Islet of Langerhans (tissue), 1 donor: Measurements from ENCODE around the gene GSTP1.
"Not testable (repeated sequence)": the region's sequence is repeated elsewhere in the genome, so short reads cannot be mapped to it uniquely, and the experiment has no call there.

Source experiments
- FAIRE-seq: peaks from one replicate; lab custom pipeline; 2011; peaks lifted over from hg19 to GRCh38; lab: Jason Lieb, UNC

The GSTP1 gene

DNA sequence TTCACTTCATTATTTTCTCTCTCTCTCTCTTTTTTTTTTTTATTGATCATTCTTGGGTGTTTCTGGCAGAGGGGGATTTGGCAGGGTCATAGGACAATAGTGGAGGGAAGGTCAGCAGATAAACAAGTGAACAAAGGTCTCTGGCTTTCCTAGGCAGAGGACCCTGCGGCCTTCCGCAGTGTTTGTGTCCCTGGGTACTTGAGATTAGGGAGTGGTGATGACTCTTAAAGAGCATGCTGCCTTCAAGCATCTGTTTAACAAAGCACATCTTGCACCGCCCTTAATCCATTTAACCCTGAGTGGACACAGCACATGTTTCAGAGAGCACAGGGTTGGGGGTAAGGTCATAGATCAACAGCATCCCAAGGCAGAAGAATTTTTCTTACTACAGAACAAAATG is 13.8 kb downstream of the GSTP1 start:
- FAIRE-seq: not testable (repeated sequence)

DNA sequence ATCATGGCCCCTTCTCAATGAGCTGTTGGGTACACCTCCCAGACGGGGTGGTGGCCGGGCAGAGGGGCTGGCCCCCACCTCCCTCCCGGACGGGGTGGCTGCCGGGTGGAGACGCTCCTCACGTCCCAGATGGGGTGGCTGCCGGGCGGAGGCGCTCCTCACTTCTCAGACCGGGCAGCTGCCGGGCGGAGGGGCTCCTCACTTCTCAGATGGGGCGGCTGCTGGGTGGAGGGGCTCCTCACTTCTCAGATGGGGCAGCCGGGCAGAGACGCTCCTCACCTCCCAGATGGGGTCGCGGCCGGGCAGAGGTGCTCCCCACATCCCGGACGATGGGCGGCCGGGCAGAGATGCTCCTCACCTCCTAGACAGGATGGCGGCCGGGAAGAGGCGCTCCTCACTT is 14.4 kb downstream of the GSTP1 start:
- FAIRE-seq: not testable (repeated sequence)

DNA sequence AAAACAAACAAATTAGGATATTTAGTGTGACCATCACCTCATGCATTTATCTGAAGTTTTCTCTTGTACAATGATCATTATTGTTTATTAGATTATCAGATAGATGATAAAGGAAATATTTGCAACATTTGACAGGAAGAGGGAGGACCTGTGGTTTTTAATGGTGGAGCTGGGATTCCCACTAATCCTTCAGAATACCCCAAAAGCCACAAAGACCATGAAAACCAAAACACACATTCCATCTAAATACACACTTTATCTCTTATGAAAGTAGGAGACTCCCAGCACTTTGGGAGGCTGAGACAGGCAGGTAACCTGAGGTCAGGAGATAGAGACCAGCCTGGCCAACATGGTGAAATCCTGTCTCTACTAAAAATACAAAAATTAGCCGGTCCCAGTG is 15.5 kb downstream of the GSTP1 start:
- no peak for FAIRE-seq

DNA sequence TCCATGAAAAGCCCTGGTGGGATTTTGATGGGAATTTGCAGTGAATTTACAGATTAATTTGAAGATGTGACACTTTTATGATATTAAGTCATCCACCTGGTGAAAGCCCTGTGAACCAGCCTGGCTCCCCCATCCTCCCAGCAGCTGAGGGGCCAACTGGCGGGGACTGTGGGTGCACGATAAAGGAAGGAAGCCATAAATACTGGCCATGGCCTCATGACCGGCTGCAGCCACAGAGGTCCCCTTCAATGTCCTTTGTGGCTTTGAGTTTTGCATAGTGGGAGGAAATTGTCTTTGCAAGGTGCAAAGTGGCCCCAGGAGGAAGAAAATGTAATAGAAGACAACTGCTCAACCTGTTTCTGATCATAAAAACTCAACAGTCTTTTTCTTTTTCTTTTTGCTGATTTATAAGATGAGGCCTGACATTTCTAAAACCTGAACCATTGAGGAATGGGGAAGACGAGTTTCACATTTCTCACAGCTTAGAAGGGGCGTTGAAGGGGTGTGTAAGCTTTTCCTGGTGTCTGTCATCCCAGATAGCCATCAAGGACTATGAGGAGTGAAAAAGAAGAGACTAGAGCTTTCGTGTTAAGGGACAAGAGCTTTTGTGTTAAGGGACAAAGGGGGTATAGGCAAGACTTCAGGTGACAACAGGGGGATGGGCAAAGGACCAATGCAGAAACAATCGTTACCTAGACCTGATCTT is 16.9 kb downstream of the GSTP1 start:
- FAIRE-seq: no peak

DNA sequence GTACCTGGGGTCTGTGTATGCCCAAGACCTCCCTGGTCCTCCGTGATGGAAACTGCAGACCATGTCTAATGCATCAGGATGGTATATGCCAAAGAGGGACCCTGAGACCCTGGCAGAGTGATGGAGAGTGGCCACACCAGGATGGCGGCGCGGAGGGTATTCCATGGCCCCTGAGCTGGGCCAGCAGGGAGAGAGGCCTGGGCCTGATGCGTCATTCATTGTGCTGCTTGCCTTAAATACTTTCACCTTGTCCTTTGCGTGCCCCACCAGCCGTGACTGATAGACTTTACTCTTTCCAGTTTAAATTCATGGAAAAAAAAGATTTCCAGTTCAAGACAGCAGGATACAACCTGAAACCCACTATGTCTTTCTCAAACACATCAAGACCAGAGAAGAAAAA is 17.5 kb downstream of the GSTP1 start:
- FAIRE-seq: no peak

DNA sequence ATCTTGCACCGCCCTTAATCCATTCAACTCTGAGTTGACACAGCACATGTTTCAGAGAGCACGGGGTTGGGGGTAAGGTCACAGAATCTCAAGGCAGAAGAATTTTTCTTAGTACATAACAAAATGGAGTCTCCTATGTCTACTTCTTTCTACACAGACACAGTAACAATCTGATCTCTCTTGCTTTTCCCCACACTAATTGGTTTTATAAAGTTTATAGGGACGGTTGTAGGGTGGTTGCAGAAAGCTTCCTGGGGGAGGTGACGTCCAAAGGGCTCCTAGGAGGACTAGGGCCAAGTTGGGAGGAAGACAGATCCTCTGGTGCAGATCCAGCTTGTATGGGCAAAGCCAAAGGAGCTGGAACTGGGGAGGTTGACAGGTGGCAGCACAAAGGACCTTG is 20.5 kb downstream of the GSTP1 start:
- not testable (repeated sequence) for FAIRE-seq

DNA sequence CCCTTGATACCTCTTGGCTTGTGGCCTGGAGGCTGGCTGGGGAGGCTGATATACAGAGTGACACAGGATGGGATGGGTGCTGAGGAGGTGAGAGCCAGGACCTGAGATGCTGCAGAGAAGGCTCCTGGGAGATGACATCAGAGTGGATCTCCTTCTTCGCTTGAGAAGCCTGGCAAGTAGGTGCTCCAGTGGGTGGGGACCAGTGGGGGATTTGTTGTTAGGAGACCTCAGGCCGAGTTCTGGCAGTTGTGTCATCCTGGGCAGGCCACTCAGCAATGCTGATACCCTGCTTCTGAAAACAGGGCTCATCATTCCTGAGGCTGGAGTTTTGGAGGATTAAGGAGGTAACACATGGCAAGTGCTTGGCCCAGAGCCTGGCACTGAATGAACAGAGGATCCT is 21.2 kb downstream of the GSTP1 start:
- no peak for FAIRE-seq

DNA sequence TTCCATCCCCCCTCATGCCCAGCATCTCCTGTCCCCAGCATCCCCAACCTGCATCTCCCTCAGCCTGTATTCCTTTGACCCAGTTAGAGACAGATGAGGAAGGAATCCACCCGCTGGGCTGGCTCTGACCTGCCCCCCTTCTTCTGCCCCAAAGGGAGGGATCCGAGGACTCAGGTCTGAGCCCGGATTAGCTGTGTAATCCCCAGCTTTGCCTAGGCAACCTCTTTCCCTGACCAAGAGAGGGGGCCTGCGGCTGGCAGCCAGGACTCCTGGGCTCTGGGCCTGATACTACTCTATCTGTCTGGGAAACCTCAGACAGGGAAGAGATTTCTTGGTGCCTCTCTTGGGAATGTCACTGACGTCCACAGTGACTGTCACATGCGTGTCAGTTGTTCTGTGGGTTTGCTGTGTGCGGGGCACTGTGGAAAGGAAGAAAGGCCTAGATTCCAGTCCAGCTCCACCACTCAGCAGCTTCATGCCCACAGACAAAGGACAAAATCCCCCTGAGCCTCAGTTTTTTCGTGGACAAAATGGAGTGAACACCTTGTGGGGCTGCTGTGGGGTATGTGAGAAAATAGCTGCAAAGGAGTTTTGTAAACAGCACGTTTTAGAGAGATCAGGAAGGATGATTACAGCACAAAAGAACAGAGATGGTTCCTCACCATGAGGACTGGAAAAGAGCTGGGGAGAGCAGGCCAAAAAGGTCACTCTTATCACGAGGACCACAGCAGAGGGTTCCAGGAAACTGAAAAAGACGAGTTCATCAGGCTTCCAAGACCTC is 21.8 kb downstream of the GSTP1 start:
- no peak for FAIRE-seq

DNA sequence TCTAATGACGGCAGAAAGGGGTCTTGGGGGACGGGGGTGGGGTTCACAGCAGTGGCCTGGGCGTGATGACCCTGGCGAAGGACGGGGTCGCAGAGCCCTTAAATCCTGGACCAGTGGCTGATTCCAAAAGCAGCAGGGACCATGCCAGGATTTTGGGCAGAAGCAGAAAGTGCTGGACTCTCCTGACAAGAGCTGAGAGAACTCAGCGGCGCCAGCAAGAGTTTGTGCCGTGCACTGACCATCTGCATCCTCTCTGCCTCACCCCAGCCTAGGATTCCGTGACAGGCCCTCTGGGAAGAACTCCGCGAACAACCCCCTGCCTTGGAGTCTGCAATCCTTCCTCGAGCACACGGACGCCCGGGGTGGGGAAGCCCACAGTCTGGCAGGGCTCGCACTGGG is 22.5 kb downstream of the GSTP1 start:
- FAIRE-seq: no peak

DNA sequence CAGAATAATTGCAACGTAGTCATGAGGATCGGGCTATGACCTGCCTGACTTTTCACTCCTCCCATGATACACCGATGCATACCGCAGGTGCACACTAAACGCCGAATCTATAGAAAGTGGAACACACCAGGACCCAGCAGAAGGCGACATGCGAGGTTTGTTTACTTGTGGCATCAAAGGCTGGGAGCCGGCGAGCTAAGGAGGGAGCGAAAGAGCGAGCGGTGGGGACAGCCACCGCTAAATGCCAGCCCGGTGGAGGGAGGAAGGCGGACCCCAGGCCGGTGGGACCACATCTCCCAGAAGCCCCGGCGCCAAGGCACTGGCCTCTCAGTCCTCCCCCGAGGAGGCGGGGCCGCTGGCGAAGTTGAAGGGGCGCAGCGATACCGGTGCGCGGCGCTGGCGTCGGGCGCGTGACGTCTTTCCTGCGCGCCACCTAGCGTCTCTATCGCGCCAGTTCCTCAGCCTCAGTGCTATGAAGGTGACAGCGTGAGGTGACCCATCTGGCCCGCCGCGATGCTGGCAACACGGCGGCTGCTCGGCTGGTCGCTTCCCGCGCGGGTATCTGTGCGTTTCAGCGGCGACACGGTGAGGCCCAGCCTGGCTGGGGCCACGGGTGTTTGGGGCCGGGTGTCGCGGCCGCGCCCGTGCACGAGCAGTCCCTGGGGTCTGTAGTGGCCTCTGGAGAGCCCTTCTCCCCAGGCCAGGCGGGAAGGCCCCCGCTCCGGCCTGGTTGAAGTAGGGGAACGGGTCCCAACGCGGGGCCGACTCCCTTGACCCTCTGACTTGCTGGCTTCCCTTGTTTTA is 23.1 kb downstream of the GSTP1 start, which contains the start of gene NDUFV1:
NDUFV1 (plus strand) TSS at position 445 of the 804 bp plus-strand sequence; CDS start at position 514, 69 bp downstream.
- no peak for FAIRE-seq

DNA sequence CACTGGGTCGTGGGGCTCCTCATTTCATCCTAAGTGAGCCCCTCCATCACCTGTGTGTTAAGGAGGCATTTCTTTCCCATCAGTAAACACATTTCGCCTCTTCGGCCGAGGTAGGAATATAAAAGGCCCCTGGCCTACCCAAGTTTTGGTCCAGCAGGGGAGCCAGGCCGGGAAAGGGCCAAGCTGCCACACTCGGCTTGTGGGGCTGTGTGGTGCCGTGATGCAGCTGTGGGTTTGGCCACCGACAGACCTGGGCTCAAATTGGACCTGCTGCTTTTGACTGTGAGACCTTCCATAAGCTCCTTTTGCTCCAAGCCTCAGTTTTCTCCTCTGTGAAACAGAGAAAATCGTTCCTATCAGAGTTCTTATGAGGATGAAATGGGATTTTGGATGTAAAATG is 23.9 kb downstream of the GSTP1 start:
- no peak for FAIRE-seq

DNA sequence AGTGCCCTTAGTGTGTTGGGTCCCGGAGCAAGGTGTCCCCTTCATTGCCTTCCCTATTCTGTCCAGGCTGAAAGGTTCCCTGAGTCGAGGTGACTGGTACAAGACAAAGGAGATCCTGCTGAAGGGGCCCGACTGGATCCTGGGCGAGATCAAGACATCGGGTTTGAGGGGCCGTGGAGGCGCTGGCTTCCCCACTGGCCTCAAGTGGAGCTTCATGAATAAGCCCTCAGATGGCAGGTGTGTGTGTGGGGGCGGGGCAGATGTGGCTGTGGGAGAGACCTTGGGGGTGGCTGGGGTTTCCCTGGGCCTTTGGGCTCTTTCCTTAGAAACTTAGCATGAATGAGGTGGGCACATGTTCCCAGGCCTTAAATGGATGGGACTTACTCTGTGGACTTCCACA is 24.9 kb downstream of the GSTP1 start:
- no peak for FAIRE-seq

DNA sequence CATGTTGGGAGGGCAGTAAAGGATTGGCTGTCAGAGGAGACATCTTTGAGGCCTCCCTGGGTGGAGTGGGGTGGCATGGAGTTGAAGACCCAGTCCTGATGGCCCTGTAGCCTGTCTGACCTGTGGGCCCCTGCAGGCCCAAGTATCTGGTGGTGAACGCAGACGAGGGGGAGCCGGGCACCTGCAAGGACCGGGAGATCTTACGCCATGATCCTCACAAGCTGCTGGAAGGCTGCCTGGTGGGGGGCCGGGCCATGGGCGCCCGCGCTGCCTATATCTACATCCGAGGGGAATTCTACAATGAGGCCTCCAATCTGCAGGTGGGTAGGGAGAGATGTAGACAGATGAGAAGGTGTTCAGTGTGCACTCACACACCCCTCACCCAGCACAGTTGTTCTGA is 25.7 kb downstream of the GSTP1 start:
- no peak for FAIRE-seq

DNA sequence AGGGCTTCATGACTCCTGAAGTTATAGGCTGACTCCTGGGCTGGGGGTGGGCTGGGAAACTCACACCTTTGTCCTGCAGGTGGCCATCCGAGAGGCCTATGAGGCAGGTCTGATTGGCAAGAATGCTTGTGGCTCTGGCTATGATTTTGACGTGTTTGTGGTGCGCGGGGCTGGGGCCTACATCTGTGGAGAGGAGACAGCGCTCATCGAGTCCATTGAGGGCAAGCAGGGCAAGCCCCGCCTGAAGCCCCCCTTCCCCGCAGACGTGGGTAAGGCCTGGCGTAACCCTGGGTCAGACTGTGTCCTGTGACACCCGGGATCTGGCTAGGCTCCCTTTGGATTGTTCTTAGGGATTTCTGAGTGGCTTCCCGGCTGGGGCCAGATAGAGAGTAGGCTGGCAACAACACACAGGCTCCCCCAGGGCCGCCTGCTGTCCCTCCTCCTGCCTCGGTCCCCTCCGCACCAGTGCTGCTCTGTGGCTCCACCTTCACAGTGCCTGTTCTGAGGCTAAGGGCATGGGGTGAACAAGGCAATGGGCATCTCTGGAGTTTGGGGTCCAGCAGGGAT is 26.8 kb downstream of the GSTP1 start:
- FAIRE-seq: no peak

DNA sequence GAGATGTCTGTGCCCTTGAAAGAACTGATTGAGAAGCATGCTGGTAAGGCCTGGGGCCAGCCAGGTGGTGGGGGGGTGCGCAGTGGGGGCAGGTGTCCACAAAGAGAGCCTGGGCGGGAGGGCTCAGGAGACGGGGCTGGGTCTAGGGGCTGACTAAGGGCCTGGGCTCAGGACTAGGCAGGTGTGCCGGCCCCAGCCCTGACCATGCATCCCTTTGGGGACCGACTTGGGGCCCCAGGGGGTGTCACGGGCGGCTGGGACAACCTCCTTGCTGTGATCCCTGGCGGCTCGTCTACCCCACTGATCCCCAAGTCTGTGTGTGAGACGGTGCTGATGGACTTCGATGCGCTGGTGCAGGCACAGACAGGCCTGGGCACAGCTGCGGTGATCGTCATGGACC is 27.6 kb downstream of the GSTP1 start:
- no peak for FAIRE-seq

DNA sequence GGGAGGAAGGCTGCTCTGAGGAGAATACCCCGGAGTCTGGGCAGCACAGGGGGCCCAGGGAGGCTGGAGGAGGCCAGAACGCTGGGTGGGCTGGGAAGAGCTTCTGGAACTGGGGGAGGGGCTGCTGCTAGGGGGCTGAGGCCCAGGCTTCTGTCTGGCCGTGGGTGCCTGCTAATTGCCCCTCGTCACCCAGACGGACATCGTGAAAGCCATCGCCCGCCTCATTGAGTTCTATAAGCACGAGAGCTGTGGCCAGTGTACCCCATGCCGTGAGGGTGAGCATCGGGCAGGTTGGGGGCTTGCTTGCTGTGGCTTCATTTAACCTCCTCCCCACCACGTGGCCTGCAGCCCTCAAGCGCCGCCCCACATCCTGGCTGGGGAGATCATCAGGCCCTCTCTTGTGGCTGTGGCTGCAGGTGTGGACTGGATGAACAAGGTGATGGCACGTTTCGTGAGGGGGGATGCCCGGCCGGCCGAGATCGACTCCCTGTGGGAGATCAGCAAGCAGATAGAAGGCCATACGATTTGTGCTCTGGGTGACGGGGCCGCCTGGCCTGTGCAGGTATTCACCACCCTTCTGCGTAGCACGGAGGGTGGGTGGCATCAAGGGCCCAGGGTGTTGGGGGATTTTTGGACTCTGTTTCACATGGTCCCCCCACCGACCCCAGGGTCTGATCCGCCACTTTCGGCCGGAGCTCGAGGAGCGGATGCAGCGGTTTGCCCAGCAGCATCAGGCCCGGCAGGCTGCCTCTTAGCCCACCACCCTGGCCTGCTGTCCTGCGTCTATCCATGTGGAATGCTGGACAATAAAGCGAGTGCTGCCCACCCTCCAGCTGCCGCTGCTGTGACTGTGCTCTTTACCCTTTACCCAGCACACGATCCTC is 28.3 kb downstream of the GSTP1 start:
- FAIRE-seq: no peak

DNA sequence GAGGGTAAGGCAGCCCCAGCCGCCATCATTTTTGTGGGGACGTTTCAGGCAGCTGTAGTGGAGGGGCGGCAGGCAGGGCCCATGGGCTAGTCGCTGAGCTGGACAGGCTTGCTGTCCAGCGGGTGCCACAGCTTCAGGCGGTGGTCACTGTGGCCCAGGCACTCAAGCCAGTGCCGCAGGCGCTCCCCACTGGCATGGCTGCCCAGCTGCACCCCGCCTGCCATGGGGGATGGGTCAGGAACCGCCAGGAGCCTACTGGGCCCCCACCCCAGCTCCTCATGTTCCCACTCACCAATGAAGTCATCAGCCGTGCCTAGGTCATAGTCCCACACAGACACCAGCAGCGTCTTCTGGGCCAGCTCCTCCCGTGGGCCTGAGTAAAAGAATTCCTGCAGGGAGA is 29.1 kb downstream of the GSTP1 start:
- FAIRE-seq: no peak

DNA sequence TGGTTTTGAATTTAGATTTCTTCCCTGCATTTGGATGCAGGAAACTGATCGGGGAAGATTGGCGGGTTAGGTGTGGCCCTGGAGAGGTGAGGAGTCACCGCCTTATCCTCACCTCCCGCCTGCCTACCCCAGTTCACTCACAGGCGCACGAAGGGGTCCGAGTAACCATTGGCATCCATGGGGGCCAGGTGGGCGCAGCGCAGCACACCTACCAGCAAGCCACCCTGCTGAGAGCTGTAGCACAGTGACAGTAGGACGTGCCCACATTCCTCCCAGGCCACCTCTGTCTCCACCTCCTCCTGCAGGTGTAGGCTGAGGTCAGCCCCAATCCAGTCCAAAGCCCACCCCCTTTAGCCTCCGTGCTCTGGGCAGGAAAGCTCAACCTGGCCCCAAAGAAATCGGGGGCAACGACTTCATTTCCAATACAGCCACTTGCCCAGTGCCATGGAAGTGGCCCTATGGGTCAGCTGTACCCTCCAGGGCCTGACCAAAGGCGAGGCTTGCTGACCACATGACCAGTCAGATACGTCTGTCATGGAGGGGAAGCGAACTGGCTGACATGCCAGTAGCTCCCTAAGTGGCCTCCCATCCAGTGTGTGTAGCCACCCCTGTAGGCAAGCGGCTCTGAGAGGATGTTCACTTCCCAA is 29.8 kb downstream of the GSTP1 start:
- no peak for FAIRE-seq

DNA sequence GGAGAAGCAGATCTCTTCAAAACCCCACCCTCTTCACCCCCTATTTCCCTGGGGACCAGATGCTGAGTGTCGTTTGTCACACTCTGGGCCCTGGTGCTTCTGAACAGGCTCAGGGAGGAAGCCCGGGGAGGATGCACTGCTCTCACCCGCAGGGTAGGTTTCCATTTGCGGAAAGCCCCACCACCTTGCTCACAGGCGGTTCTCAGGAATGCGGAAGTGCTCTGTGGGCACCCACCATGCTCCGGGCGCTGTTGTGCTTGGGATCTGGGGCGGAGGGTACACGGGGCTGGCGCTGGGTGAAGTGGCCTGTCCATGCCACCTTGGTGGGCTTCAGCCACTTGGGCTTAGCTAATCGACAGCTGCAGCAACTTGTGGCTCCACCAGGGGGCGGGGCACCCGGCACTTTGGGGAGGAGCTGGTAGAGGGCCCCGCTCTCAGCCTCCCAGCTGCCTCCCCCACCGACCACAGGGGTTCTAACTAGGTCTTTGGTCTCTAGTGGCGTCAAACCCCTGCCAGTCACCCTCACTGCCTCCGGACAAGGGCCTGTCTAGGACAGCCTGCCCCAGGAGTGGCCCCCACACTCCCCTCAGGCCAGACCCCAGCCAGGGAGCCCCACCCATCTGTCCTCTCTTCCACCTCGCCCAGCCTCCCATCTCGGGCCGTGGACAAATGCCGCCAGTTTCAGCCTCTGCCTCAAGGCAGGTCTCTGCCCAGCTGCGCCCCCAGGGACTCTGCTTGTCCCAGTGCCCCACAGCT is 30.5 kb downstream of the GSTP1 start:
- FAIRE-seq: no peak
